NOMO-1 treated with DMSO at 0.1 percent for 48 hours (cell line): ENCODE measurements around the gene JDP2.

ENCODE experiments used
- DNase-seq: peaks from one replicate; lab custom pipeline; 2025; ENCODE audit not compliant: unreplicated experiment; lab: John Stamatoyannopoulos, UW

Gene JDP2

DNA sequence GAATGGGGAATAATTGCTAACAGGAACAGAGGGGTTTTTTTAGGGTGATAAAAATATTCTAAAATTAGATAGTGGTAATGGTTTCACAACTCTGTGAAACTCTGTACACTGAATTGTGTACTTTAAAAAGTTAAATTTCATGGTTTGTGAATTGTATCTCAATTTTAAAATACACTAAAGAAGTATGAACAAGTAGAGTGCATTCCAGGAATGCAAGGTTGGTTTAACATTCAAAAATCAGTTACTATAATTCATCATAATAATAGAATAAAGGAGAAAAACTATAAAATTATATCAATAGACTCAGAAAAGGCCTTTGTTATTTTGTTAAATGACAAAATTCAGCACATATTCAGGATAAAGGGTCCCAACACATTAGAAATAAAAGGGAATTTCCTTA, 83.4 kb downstream of the JDP2 start:
- no peak for DNase-seq

DNA sequence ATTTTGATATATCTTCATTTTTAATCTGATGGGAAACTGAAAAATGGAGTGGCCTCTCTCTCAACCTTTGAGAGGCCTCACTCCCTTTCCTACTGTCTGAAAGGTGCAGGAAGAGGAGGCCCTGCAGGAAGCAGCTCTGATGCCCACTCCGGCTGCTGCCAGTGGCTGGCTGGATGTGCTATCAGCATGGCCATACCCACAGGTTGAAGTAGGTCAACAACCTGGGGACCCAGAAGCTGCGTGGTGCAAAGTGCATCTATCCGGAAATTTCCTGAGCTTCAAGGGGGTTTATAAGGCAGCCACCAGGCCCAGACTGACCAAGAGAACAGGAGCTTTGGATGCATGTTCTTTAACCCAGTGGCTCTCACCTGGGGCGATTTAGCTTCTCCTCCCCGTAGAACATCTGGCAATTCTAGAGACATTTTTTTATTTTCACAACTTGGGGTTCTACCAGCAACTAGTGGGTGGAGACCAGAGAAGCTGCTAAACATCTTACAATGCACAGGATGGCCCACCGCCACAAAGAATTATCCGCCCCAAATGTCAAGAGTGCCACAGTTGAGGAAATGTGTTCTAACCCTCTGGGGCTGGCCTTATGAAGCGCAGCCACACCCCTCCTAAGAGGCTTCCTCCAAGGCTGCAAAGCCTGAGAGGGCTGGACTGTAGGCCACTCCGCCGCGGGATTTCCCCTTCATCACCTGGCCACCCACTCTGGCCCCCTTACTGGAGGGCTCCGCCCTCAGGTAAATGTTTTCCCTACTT, 86.3 kb downstream of the JDP2 start:
- DNase-seq: no peak

- peak; percentile 74 for DNase-seq
Measured at GRCh38 chr14:75514673-75515628, 87.1 kb downstream of the JDP2 start.

GRCh38 chr14:75515629-75515996, 87.8 kb downstream of the JDP2 start:
- peak; percentile 81 for DNase-seq

DNA sequence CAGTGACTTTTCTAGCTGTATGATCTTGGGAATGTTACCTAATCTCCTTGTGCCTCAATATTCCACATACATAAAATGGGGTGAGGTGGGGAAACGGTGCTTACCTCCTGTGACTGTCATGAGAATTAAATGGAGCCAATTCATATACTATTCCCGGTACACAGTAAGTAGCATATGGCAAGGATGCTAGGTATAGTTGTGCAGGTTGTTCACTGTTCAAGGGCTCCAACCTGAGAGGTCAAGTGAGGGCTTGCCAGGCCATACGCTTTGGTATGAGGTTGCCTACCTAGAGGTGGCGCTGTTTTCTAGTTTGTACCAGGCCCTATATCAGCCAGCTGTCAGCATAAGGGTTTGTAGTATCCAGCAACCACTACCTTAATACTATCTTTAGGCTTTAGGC, 90.8 kb downstream of the JDP2 start:
- peak; percentile 52 for DNase-seq

- no peak for DNase-seq
Measured at GRCh38 chr14:75519394-75519793, 91.6 kb downstream of the JDP2 start.

- no peak for DNase-seq
Measured at GRCh38 chr14:75519826-75520728, 92.3 kb downstream of the JDP2 start.

GRCh38 chr14:75520852-75521251, 93.0 kb downstream of the JDP2 start:
- no peak for DNase-seq

- DNase-seq: no peak
Measured at GRCh38 chr14:75521415-75522199, 93.8 kb downstream of the JDP2 start.

- peak; percentile 61 for DNase-seq
Measured at GRCh38 chr14:75522224-75522982, 94.6 kb downstream of the JDP2 start, which contains the start of gene BATF. BATF (plus strand) TSS chr14:75522469; CDS start chr14:75522683, 214 bp downstream.

DNA sequence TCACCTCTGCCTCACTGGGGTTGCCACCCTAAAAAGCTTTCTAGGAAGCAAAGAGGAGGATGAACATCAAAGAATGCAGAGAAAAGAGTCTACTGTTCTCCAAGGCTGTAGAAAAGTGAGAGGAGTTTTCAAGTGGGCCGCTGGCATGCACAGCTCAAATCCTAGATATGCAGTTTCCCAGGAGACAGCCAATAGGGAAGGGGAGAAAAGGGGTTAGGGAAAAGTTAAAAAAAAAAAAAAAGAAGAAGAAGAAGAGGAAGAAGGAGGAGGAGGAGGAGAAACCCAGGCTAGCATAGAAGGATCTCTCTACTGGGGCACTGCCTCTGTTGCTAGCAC, 95.1 kb downstream of the JDP2 start:
- no peak for DNase-seq
